Measurements from ENCODE around the gene FARSB. TPM values are rescaled to one million over a fixed set of nuclear protein-coding genes. Genes with fewer than 3 reads are reported as not detected.

Gene FARSB
- total RNA-seq, 1 experiment from 2014 or later = 72.1 TPM

- BruUV-seq (replicated peaks) = no TSS peak
- no peaks in the 10 kb centered on the region for H3K9me3 ChIP-seq (ENCODE audit: low read depth, low read length, poor library complexity, severe bottlenecking)
- no peaks in the 10 kb centered on the region for H3K27me3 ChIP-seq (replicated peaks; ENCODE audit: insufficient read depth, low read depth, low read length, poor library complexity)
- peaks cover 5% of the 10 kb centered on the region for H3K36me3 ChIP-seq (ENCODE audit: insufficient read depth, low read length, poor library complexity, severe bottlenecking)
- POLR2A ChIA-PET (ENCODE audit: low non-redundant PET) = no interaction called here
- H3K4me1 ChIP-seq (ENCODE audit: insufficient read depth, low read length, poor library complexity, severe bottlenecking) = no peaks in the 10 kb centered on the region
- CTCF ChIA-PET = interaction anchor here (0.6 to 1.6 kb wide), 12 partner anchors 11 to 537 kb away, joined by 3 to 13 read pairs (median 4); a partner anchor contains a TSS
- no peak overlapping the region for H3K4me3 ChIP-seq (ENCODE audit: low read depth, low read length, poor library complexity, severe bottlenecking)
- intact Hi-C loops (cut with micrococcal nuclease; ENCODE audit: unreplicated experiment) = loop anchor here (1.0 to 5.0 kb wide), 3 partner anchors 244 to 525 kb away; no protein-coding TSS in a partner anchor
- TF ChIP-seq EZH2 (IDR thresholded peaks at IDR 0.05; ENCODE audit: borderline replicate concordance, low read depth, low read length, poor library complexity, severe bottlenecking) = no peak
- TF ChIP-seq CTCF (conservative IDR thresholded peaks at IDR 0.05; ENCODE audit: low read depth, low read length) = peak; percentile 84
- no peak overlapping the region for H3K27ac ChIP-seq (ENCODE audit: low read depth, low read length, poor library complexity, severe bottlenecking)
- peak; percentile 85 for DNase-seq (ENCODE audit: low spot score)
Observed at GRCh38 chr2:222561817-222562645, 93.9 kb downstream of the FARSB start.

- Histone ChIP-seq H3K4me1 (ENCODE audit: insufficient read depth, low read length, poor library complexity, severe bottlenecking) (no peaks in the 10 kb centered on the region), H3K27me3 (replicated peaks; ENCODE audit: insufficient read depth, low read depth, low read length, poor library complexity) (no peaks in the 10 kb centered on the region), H3K27ac (ENCODE audit: low read depth, low read length, poor library complexity, severe bottlenecking) (no peak overlapping the region), H3K9me3 (ENCODE audit: low read depth, low read length, poor library complexity, severe bottlenecking) (no peaks in the 10 kb centered on the region), H3K4me3 (ENCODE audit: low read depth, low read length, poor library complexity, severe bottlenecking) (no peak overlapping the region), H3K36me3 (ENCODE audit: insufficient read depth, low read length, poor library complexity, severe bottlenecking) (no peaks in the 10 kb centered on the region)
- no peak for DNase-seq (ENCODE audit: low spot score)
- BruUV-seq (replicated peaks) = no TSS peak
- TF ChIP-seq CTCF (conservative IDR thresholded peaks at IDR 0.05; ENCODE audit: low read depth, low read length) (no peak), EZH2 (IDR thresholded peaks at IDR 0.05; ENCODE audit: borderline replicate concordance, low read depth, low read length, poor library complexity, severe bottlenecking) (no peak)
- ChIA-PET CTCF (interaction anchor here (0.9 to 1.6 kb wide), 6 partner anchors 10 to 537 kb away, joined by 3 to 7 read pairs (median 6); a partner anchor contains a TSS), POLR2A (ENCODE audit: low non-redundant PET) (interaction anchor here (0.6 kb wide), 1 partner anchor 270 kb away, joined by 4 read pairs; no protein-coding TSS in a partner anchor)
- intact Hi-C loops (cut with micrococcal nuclease; ENCODE audit: unreplicated experiment) = loop anchor here (5.0 kb wide), 1 partner anchor 524 kb away; no protein-coding TSS in a partner anchor
Observed at GRCh38 chr2:222561151-222561550, 94.7 kb downstream of the FARSB start.

GRCh38 chr2:222554517-222554916, 101.4 kb downstream of the FARSB start:
- Histone ChIP-seq H3K4me3 (ENCODE audit: low read depth, low read length, poor library complexity, severe bottlenecking) (no peak overlapping the region), H3K36me3 (ENCODE audit: insufficient read depth, low read length, poor library complexity, severe bottlenecking) (no peaks in the 10 kb centered on the region), H3K4me1 (ENCODE audit: insufficient read depth, low read length, poor library complexity, severe bottlenecking) (no peaks in the 10 kb centered on the region), H3K27ac (ENCODE audit: low read depth, low read length, poor library complexity, severe bottlenecking) (no peak overlapping the region), H3K27me3 (replicated peaks; ENCODE audit: insufficient read depth, low read depth, low read length, poor library complexity) (no peaks in the 10 kb centered on the region), H3K9me3 (ENCODE audit: low read depth, low read length, poor library complexity, severe bottlenecking) (no peaks in the 10 kb centered on the region)
- ChIA-PET POLR2A (ENCODE audit: low non-redundant PET) (no interaction called here), CTCF (no interaction called here)
- TF ChIP-seq EZH2 (IDR thresholded peaks at IDR 0.05; ENCODE audit: borderline replicate concordance, low read depth, low read length, poor library complexity, severe bottlenecking) (no peak), CTCF (conservative IDR thresholded peaks at IDR 0.05; ENCODE audit: low read depth, low read length) (no peak)
- DNase-seq (ENCODE audit: low spot score) = no peak
- no TSS peak for BruUV-seq (replicated peaks)
- intact Hi-C loops (cut with micrococcal nuclease; ENCODE audit: unreplicated experiment) = no loop called here
